ENCODE data around the gene NR6A1. TPM values are rescaled to one million over a fixed set of nuclear protein-coding genes. Genes with fewer than 3 reads are reported as not detected.

Gene NR6A1
- total and polyA plus RNA-seq, 2 of the 8 experiments (the other 6 are each of a cell fraction or from before 2014, with no cell fraction given), result 93.2 to 237 TPM

GRCh38 chr9:124818431-124819281 lies 47.5 kb upstream of the NR6A1 start:
- H4K91ac ChIP-seq (replicated peaks; ENCODE audit: insufficient read length, low read length), result no peak overlapping the region
- H3K23me2 ChIP-seq (ENCODE audit: low read depth, low read length), result no peaks in the 10 kb centered on the region
- H3K27ac ChIP-seq (ENCODE audit: low read depth, low read length), result no peak overlapping the region
- H3K9me3 ChIP-seq (ENCODE audit: insufficient read depth in 2 of 2, low read depth in 1 of 2, low read length in 1 of 2), result no peaks in the 10 kb centered on the region
- H3K14ac ChIP-seq (ENCODE audit: insufficient read length), result no peak overlapping the region
- H2BK15ac ChIP-seq (ENCODE audit: low read length), result no peak overlapping the region
- peak overlapping the region; percentile 41; the same call in 1 of the 2 replicates for H2BK5ac ChIP-seq (ENCODE audit: low read depth, low read length)
- ChIA-PET CTCF (ENCODE audit: partially characterized antibody) (interaction anchor here (0.5 to 65.2 kb wide), 17 partner anchors 8 to 283 kb away, joined by 3 to 1529 read pairs (median 5); partner anchors contain the start of genes ARPC5L, RPL35 and WDR38), POLR2A (ENCODE audit: partially characterized antibody) (interaction anchor here (0.8 to 2.9 kb wide), 7 partner anchors 13 to 48 kb away, joined by 3 to 9 read pairs (median 4); partner anchors contain the start of genes ARPC5L, NR6A1, OLFML2A and RPL35)
- no peak overlapping the region; the same call in 1 of the 2 replicates for H2BK12ac ChIP-seq (ENCODE audit: low read depth, low read length)
- no peak overlapping the region for H4K5ac ChIP-seq (ENCODE audit: insufficient read length, low read depth, low read length)
- no peak overlapping the region for H2BK20ac ChIP-seq (ENCODE audit: low read length)
- DNase-seq (ENCODE audit: low read depth in 1 of 2, low spot score in 2 of 2) (no peak), FAIRE-seq (no peak)
- H3K4me1 ChIP-seq (replicated peaks in 1 of 4; ENCODE audit: control insufficient read depth in 3 of 4, insufficient read depth in 4 of 4, low read length in 3 of 4), result peaks cover 0 to 5% (median 2%) of the 10 kb centered on the region in 4 experiments; a peak in 5 of 7 replicates
- H3K18ac ChIP-seq (ENCODE audit: extremely low read depth, low read length), result 0 out of 2 replicates have a peak overlapping the region, but pooled peaks have one; percentile 4
- 79% methylated on average over 18 of the region's 18 CpGs; no CpG with 5 or more reads in 1 of the 2 experiments for WGBS, 2 experiments (ENCODE audit: extremely low coverage in 1 of 2, insufficient coverage in 1 of 2, insufficient read length in 1 of 2, insufficient replicate concordance in 2 of 2, low coverage in 1 of 2, low lambda C conversion rate in 2 of 2, missing lambda C conversion rate in 1 of 2)
- no peaks in the 10 kb centered on the region for H3K36me3 ChIP-seq (ENCODE audit: control insufficient read depth in 2 of 4, insufficient read depth in 4 of 4, low read length in 3 of 4)
- H2BK120ac ChIP-seq (replicated peaks; ENCODE audit: low read depth, low read length), result no peak overlapping the region
- H3K79me1 ChIP-seq (ENCODE audit: low read depth, low read length), result no peaks in the 10 kb centered on the region
- H3K9ac ChIP-seq (replicated peaks in 1 of 4; ENCODE audit: extremely low read depth in 1 of 4, low read depth in 3 of 4, low read length in 3 of 4), result no peak overlapping the region
- H3K4me3 ChIP-seq (ENCODE audit: extremely low read depth in 1 of 4, insufficient read depth in 2 of 4, low read depth in 3 of 4, low read length in 4 of 4), result no peak overlapping the region
- no peaks in the 10 kb centered on the region for H3K27me3 ChIP-seq (replicated peaks in 1 of 4; ENCODE audit: control insufficient read depth in 3 of 4, extremely low read depth in 1 of 4, insufficient read depth in 3 of 4, low read length in 3 of 4)
- H3K4me2 ChIP-seq (ENCODE audit: insufficient read depth in 1 of 2, low read depth in 2 of 2, low read length in 2 of 2), result no peak overlapping the region
- H3K79me2 ChIP-seq (ENCODE audit: control insufficient read depth in 1 of 2, insufficient read depth in 2 of 2, low read length in 2 of 2), result no peaks in the 10 kb centered on the region
- H3K4ac ChIP-seq (replicated peaks; ENCODE audit: insufficient read length, low read depth, low read length), result no peak overlapping the region
- peak overlapping the region; percentile 96; the same call in 1 of the 2 replicates for H2AFZ ChIP-seq (ENCODE audit: low read length)
- no peak overlapping the region for H4K8ac ChIP-seq (ENCODE audit: extremely low read depth, insufficient read depth, low read length)
- no peak overlapping the region for H3K56ac ChIP-seq (replicated peaks; ENCODE audit: insufficient read length, low read depth, low read length)
- no peaks in the 10 kb centered on the region for H4K20me1 ChIP-seq (replicated peaks in 1 of 2; ENCODE audit: control insufficient read depth in 1 of 2, insufficient read depth in 2 of 2, low read length in 2 of 2)
- no peak overlapping the region for H2AK5ac ChIP-seq (ENCODE audit: low read depth, low read length)
- no peak overlapping the region for H3K23ac ChIP-seq (ENCODE audit: insufficient read length)
- TF ChIP-seq TAF7 (optimal IDR thresholded peaks at IDR 0.05; ENCODE audit: borderline replicate concordance, low read depth, low read length) (no peak), RXRA (IDR thresholded peaks at IDR 0.05; ENCODE audit: insufficient read depth, low read depth, low read length) (no peak), RAD21 (IDR thresholded peaks at IDR 0.05 in 1 of 2, conservative IDR thresholded peaks at IDR 0.05 in 1 of 2; ENCODE audit: low read depth in 2 of 2, low read length in 2 of 2) (peak; percentile 32 to 51; a peak in 3 of 4 replicates), SP4 (IDR thresholded peaks at IDR 0.05; ENCODE audit: low read length) (no peak), CBX8 (IDR thresholded peaks at IDR 0.05; ENCODE audit: borderline replicate concordance, low read depth, low read length) (no peak), EP300 (IDR thresholded peaks at IDR 0.05; ENCODE audit: borderline replicate concordance in 1 of 2, low read depth in 2 of 2, low read length in 2 of 2) (peak in 1 of 2 experiments; percentile 57; a peak in 1 of 3 replicates), EGR1 (IDR thresholded peaks at IDR 0.05; ENCODE audit: borderline replicate concordance, low read depth, low read length) (peak; percentile 62; the same call in 1 of the 2 replicates), RFX5 (IDR thresholded peaks at IDR 0.05; ENCODE audit: borderline replicate concordance, low read depth, low read length) (no peak), CEBPB (IDR thresholded peaks at IDR 0.05; ENCODE audit: low read depth, low read length) (no peak), SIX5 (IDR thresholded peaks at IDR 0.05; ENCODE audit: low read depth, low read length) (no peak), KDM4A (IDR thresholded peaks at IDR 0.05; ENCODE audit: low read depth, low read length, severe bottlenecking) (no peak)

Measured in H1 (cell line).